ENCODE results near the gene TRIM24.

GRCh38 chr7:138477081-138477578 lies 17.1 kb downstream of the TRIM24 start:
- TF ChIP-seq CTCF (conservative IDR thresholded peaks at IDR 0.05; ENCODE audit: low read depth, low read length) (no peak), EZH2 (IDR thresholded peaks at IDR 0.05; ENCODE audit: borderline replicate concordance, low read depth, low read length, poor library complexity, severe bottlenecking) (no peak)

All from A673 (cell line).